HG03457 (cell line): ENCODE results near the gene BOD1L2.

Experiments used
- ATAC-seq: cut with Tn5 transposase; IDR thresholded peaks from one replicate; pipeline ENCODE4 v1.9.1; 2021; ENCODE audit warnings: moderate number of reproducible peaks; ENCODE audit not compliant: unreplicated experiment

Gene BOD1L2

GRCh38 chr18:57146956-57147636, at the start of gene BOD1L2:
TSS of gene BOD1L2 (plus strand) at chr18:57147087. CDS start at chr18:57147313, 226 bp downstream.
- no peak for ATAC-seq

- ATAC-seq: no peak
Measured at GRCh38 chr18:57107140-57107832, 39.6 kb upstream of the BOD1L2 start.

GRCh38 chr18:57110290-57110689, 36.6 kb upstream of the BOD1L2 start:
- no peak for ATAC-seq

GRCh38 chr18:57113799-57114420, 33.0 kb upstream of the BOD1L2 start:
- ATAC-seq: no peak

- no peak for ATAC-seq
Measured at GRCh38 chr18:57116598-57117132, 30.2 kb upstream of the BOD1L2 start.

GRCh38 chr18:57121542-57122112, 25.3 kb upstream of the BOD1L2 start:
- ATAC-seq: no peak

- ATAC-seq: no peak
Measured at GRCh38 chr18:57122936-57123510, 23.9 kb upstream of the BOD1L2 start.

GRCh38 chr18:57125627-57126026, 21.3 kb upstream of the BOD1L2 start:
- no peak for ATAC-seq

- no peak for ATAC-seq
Measured at GRCh38 chr18:57128220-57128932, 18.5 kb upstream of the BOD1L2 start.

GRCh38 chr18:57131101-57131500, 15.8 kb upstream of the BOD1L2 start:
- no peak for ATAC-seq

- no peak for ATAC-seq
Measured at GRCh38 chr18:57131782-57132181, 15.1 kb upstream of the BOD1L2 start.

- no peak for ATAC-seq
Measured at GRCh38 chr18:57134618-57135135, 12.2 kb upstream of the BOD1L2 start.

GRCh38 chr18:57135699-57136098, 11.2 kb upstream of the BOD1L2 start:
- no peak for ATAC-seq

- ATAC-seq: no peak
Measured at GRCh38 chr18:57137847-57138246, 9.0 kb upstream of the BOD1L2 start.

GRCh38 chr18:57141208-57142129, 5.4 kb upstream of the BOD1L2 start:
- ATAC-seq: no peak

GRCh38 chr18:57142324-57142723, 4.6 kb upstream of the BOD1L2 start:
- no peak for ATAC-seq

GRCh38 chr18:57143265-57143664, 3.6 kb upstream of the BOD1L2 start:
- no peak for ATAC-seq

GRCh38 chr18:57148263-57148662, 1.4 kb downstream of the BOD1L2 start:
- no peak for ATAC-seq

GRCh38 chr18:57149051-57149450, 2.2 kb downstream of the BOD1L2 start:
- ATAC-seq: no peak
